ENCODE data around the gene REV3L.
"Not testable (repeated sequence)": the region's sequence is repeated elsewhere in the genome, so short reads cannot be mapped to it uniquely, and the experiment has no call there.

Gene REV3L

DNA sequence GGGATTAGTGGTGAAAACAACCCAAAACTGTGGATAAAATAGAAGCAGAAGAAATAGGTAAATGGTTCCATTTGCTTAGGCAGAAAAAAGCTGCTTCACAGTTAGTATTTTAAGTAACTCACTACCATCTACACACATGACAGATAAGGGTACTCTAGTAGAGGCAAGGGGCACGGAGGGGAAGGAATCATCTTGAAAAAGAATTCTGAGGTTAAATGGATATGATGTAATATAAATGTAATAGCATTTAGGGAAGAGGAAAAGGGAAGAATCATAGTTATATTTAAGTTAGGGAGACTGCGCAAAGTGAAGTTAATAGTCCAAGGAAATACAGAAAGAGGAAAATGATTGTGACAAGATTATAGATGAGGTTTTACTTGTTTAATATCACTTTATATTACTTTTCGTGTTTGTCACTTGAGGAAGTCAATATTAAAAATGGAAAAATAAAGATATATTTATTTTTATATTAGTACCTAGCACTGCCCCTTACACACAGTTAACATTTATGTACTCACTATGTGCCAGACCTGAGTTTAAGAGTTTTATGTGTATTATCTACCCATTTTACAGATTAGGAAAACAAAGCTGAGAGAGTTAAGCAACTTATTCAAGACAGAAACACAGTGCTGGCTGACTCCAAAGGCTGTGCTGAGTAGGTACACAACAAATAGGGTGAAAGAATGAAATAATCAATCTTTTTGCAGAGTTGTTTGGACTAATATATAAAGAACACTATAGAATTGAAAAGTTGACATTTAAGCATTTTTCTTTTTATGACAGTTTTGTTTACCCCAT is 128.1 kb downstream of the REV3L start:
- DNase-seq = no peak

- no peak for DNase-seq
Measured at GRCh38 chr6:111353912-111354462, 129.0 kb downstream of the REV3L start.

DNA sequence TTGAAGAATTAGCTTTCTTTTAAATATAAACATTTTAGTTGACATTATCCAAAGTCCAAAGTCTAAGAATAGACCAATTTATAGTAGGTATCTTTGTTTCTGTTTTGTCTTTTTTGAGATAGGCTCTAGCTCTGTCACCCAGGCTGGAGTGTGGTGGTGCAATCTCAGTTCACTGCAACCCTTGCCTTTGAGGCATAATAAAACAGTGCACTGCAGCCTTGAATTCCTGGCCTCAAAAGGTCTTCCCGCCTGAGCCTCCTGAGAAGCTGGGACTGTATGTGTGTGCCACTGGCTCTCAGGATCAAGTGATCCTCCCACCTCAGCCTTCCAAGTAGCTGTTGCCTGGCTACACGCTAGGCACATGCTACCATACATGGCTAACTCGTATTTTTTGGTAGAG is 135.4 kb downstream of the REV3L start:
- DNase-seq = no peak

- DNase-seq = no peak
Measured at GRCh38 chr6:111342913-111343312, 140.1 kb downstream of the REV3L start.

GRCh38 chr6:111339294-111339693 is 143.7 kb downstream of the REV3L start:
- DNase-seq = no peak

- no peak for DNase-seq
Measured at GRCh38 chr6:111338843-111339242, 144.2 kb downstream of the REV3L start.

GRCh38 chr6:111337829-111338236 is 145.2 kb downstream of the REV3L start:
- no peak for DNase-seq

DNA sequence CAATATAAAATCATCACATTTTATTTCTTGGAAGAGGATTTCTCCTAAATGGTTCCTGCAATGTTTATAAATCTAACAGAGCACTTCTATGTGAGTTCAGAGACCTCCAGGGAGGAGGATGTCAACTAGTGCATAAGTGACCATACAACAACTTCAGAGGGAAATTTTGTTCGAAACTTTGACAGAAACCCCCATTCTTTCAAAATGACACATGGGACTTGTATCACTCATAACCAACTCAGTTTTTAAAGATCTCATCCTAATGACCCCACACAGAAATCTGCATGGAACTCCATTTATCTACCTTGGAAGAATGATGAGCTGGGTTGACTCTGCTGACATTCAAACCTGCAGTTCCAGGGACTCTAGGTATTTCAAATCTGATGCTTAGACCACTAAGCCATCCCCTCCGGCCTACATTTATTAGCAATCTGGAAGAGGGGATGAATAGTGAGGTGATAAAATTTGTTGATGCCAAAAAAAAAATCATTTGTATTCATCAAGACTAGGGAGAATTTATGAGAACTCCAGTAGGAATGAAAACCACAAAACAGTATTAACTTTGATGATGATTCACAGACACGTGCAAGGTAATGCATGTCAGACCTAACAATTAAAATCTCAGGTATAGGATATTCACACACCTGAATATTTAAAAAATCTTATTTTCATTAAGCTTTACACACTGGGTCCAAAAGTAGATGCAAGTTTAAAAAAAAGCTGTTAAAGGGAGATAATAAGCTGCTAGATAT is 153.0 kb downstream of the REV3L start:
- DNase-seq = no peak

- DNase-seq = no peak
Measured at GRCh38 chr6:111326563-111326962, 156.5 kb downstream of the REV3L start.

DNA sequence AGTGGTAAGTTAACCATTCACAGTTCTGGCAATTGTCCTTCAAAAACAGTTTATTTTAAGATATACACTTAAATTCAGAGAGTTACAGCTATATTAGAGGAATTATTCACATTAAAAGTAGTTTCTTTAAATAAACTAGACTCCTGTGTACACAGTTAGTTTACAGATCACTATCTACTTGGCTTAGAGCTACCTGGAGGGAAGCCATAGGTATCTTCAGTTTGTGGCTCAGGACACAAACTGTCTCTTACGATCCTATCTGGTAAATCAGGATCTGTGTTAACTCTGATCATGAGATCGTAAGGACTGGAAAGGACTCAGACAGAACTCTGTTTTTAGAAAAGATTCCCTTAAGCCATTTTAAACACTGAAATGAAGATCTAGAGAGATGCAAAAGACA is 160.9 kb downstream of the REV3L start:
- DNase-seq = no peak

- not testable (repeated sequence) for DNase-seq
Measured at GRCh38 chr6:111307950-111308349, 175.1 kb downstream of the REV3L start.

DNA sequence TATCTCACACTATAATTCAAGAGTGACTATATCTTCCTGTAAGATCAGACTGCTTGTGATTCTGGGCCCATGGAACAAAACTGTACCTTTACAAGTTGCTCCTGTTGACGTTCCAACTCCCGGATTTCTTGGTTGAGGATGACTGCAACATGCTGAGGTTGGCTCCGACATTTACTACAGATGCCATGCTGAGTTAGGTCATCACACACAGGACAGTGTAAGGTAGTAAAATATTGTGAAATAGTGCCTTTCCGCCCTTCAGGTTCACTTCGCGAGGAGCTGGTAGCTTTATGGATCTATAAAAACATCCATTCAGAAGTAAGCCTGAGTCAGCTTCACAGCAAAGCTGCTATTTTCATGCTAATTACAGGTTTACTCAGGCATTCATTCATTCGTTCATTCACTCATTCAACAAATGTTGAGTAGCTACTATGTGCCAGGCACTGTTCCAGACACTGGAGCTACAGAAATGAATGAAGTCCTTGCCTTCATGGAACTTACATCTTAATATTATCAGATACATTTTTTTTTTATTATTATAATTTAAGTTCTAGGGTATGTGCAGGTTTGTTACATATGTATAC is 175.7 kb downstream of the REV3L start:
- DNase-seq = no peak

GRCh38 chr6:111306104-111306888 is 176.7 kb downstream of the REV3L start:
- no peak for DNase-seq

GRCh38 chr6:111301946-111302345 is 181.1 kb downstream of the REV3L start:
- DNase-seq = no peak

DNA sequence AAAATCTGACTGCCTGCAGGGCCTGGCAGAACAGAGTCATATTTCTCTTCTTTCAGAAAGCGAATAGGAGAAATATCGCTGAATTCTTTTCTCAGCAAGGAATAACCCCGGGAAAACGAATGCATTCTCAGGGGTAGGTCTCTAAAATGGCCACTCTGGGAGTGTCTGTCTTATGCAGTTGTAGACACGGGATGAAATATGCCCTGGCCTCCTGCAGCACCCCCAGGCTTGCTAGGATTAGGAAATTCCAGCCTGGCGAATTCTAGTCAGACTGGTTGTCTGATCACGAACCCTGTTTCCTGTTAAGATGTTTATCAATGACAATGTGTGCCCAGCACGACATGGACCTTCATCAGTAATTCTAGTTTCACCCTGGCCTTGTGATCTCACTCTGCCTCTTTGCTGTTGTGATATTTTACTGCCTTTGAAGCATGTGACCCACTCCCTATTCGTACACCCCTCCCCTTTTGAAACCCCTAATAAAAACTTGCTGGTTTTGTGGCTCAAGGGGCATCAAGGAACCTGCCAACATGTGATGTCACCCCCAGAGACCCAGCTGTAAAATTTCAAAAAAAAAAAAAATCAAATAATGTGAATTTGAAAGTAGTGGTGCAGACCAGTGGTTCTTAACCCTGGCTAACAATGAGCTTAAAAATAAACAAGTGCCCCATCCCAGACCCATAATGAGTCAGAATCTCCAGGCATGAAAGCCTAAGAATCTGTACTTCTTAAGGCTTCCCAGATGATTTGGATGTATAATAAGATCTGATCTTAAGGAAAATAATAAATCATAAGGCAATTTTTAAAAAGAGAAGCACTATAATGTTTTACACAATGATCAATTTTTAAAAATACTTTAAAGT is 181.8 kb downstream of the REV3L start:
- not testable (repeated sequence) for DNase-seq

GRCh38 chr6:111297776-111298175 is 185.2 kb downstream of the REV3L start:
- no peak for DNase-seq

DNA sequence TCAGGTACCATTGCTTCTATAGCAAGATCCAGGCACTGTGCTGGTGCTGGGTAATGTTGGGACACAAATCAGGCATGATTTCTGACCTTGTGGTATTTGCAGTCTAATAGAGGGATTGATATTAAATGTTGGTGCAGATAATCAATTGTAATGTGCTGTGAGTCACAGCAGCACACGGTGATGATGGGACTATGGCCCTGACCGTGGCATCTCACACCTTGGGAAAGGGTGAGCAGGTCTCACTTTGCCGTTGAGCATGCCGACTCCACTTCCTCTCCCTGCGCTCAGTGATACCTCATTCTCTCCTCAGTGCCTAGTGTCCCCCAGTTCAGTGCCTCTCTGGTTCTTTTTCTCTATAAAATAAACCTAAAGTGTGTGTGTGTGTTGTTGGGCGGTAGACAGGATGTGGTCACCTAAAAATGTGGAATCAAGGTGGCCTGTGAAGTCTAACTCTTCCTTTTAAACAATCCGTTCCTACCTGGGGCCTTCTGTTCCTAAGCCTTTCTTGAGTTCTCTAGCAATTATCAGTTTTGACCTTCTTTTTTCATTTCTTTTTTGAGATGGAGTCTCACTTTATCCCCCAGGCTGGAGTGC is 188.5 kb downstream of the REV3L start:
- DNase-seq = no peak

- no peak for DNase-seq
Measured at GRCh38 chr6:111291336-111292259, 191.4 kb downstream of the REV3L start.

- not testable (repeated sequence) for DNase-seq
Measured at GRCh38 chr6:111290689-111291335, 192.2 kb downstream of the REV3L start.

- not testable (repeated sequence) for DNase-seq
Measured at GRCh38 chr6:111284356-111284755, 198.7 kb downstream of the REV3L start.
